Measurements from ENCODE around the gene CENPP. TPM values are rescaled to one million over a fixed set of nuclear protein-coding genes. Genes with fewer than 3 reads are reported as not detected.

Gene CENPP
- total RNA-seq, 2 experiments from 2014 or later: 26.5 to 27.0 TPM

DNA sequence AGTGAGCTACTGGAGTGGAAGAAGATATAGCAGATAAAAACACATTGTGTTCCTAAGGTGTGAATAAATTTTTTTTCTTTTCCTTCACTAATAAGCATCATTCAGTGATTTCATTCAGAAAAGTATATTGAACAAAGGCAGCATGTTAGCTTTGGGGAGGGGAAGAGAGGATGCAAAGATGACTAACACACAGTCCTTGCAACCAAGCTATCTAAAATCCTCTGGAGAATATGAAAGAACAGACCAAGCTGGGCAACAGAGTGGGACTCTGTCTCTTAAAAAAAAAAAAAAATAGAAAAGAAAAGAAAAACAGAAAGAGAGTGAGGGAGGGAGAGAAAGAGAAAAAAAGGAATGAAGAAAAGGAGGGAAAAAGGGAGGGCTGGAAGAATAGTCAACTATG, 120.8 kb downstream of the CENPP start:
- H3K4me3 Mint-ChIP-seq: no peak overlapping the region
- H3K27ac Mint-ChIP-seq: no peak overlapping the region
- H3K4me1 Mint-ChIP-seq: no peaks in the 10 kb centered on the region
- peaks cover 2% of the 10 kb centered on the region for H3K36me3 Mint-ChIP-seq
- H3K27me3 Mint-ChIP-seq: no peaks in the 10 kb centered on the region
- DNase-seq: no peak
- peaks cover 4% of the 10 kb centered on the region for H3K9me3 Mint-ChIP-seq

DNA sequence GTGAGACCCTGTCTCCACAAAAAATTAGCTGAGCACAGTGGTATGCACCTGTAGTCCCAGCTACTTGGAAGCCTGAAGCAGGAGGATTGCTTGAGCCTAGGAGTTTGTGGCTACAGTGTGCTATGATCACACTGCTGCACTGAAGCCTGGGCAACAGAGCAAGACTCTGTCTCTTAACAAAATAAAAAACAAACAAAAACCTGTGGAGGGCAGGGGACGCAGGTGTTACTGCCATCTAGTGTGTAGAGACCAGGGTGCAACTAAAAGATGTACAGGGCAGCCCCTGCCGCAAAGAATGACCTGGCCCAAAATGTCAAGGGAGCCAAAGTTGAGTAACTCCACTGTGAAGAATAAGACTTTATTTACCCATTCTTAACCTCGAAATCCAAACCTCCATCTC, 129.5 kb downstream of the CENPP start:
- H3K36me3 Mint-ChIP-seq: no peaks in the 10 kb centered on the region
- no peak overlapping the region for H3K4me3 Mint-ChIP-seq
- H3K27ac Mint-ChIP-seq: no peak overlapping the region
- no peaks in the 10 kb centered on the region for H3K4me1 Mint-ChIP-seq
- no peak for DNase-seq
- H3K27me3 Mint-ChIP-seq: no peaks in the 10 kb centered on the region
- H3K9me3 Mint-ChIP-seq: no peaks in the 10 kb centered on the region

GRCh38 chr9:92457576-92457975, 131.8 kb downstream of the CENPP start:
- no peak for DNase-seq
- H3K4me1 Mint-ChIP-seq: no peaks in the 10 kb centered on the region
- H3K4me3 Mint-ChIP-seq: no peak overlapping the region
- no peaks in the 10 kb centered on the region for H3K36me3 Mint-ChIP-seq
- H3K27ac Mint-ChIP-seq: no peak overlapping the region
- H3K9me3 Mint-ChIP-seq: no peaks in the 10 kb centered on the region
- H3K27me3 Mint-ChIP-seq: no peaks in the 10 kb centered on the region

GRCh38 chr9:92463387-92463786, 137.6 kb downstream of the CENPP start:
- H3K36me3 Mint-ChIP-seq: no peaks in the 10 kb centered on the region
- no peak overlapping the region for H3K4me3 Mint-ChIP-seq
- H3K27me3 Mint-ChIP-seq: no peaks in the 10 kb centered on the region
- no peaks in the 10 kb centered on the region for H3K4me1 Mint-ChIP-seq
- no peak for DNase-seq
- H3K27ac Mint-ChIP-seq: no peak overlapping the region
- no peaks in the 10 kb centered on the region for H3K9me3 Mint-ChIP-seq

DNA sequence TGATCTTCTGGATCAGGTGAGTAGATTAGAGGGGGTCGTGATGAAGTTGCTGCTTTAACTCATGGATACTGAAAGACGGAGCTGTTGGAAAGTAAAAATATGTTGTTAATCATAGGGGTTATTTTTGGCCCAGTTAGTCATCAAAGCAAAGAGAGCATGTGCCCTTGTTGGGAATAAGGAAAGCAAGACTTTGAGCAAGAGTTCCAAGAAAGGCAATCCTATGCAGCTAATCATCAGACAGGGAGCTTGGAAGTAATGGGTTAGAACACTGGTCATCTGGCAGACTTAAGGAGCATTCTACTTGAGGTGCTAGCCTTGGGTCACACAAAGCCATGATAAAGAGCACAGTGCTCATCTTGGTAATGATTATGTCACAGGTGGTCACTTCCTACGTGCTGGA, 138.2 kb downstream of the CENPP start:
- Mint-ChIP-seq H3K4me1 (no peaks in the 10 kb centered on the region), H3K9me3 (no peaks in the 10 kb centered on the region), H3K4me3 (no peak overlapping the region), H3K27me3 (no peaks in the 10 kb centered on the region), H3K27ac (no peak overlapping the region), H3K36me3 (no peaks in the 10 kb centered on the region)
- no peak for DNase-seq

DNA sequence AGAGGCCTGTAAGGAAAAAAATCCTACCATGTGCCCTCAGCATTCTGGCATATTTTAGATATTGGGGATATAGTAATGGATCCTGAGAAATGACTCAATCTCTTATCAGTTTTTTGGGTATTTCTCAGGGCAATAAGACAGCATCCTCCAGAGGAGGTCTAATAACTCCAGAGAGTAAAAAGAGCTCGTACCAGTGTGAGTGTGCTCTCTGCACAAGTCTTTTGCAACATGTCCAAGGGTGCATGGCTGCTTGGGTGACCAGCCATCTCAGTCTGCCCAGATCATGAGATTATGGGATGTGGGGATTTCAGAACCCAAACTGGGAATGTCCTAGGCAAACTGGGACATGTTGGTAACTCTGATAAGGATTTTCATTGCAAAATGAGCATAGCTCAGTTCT, 141.3 kb downstream of the CENPP start:
- no peaks in the 10 kb centered on the region for H3K9me3 Mint-ChIP-seq
- no peaks in the 10 kb centered on the region for H3K36me3 Mint-ChIP-seq
- no peak overlapping the region for H3K4me3 Mint-ChIP-seq
- no peak overlapping the region for H3K27ac Mint-ChIP-seq
- H3K27me3 Mint-ChIP-seq: no peaks in the 10 kb centered on the region
- no peak for DNase-seq
- H3K4me1 Mint-ChIP-seq: no peaks in the 10 kb centered on the region

- Mint-ChIP-seq H3K36me3 (no peaks in the 10 kb centered on the region), H3K27ac (no peak overlapping the region), H3K4me3 (no peak overlapping the region), H3K27me3 (no peaks in the 10 kb centered on the region), H3K9me3 (no peaks in the 10 kb centered on the region), H3K4me1 (no peaks in the 10 kb centered on the region)
- DNase-seq: no peak
These were observed 141.8 kb downstream of the CENPP start for GRCh38 chr9:92467511-92467910.

GRCh38 chr9:92468206-92468605, 142.5 kb downstream of the CENPP start:
- Mint-ChIP-seq H3K9me3 (no peaks in the 10 kb centered on the region), H3K4me1 (no peaks in the 10 kb centered on the region)
- no peak for DNase-seq

GRCh38 chr9:92474587-92474986, 148.8 kb downstream of the CENPP start:
- H3K27me3 Mint-ChIP-seq: no peaks in the 10 kb centered on the region
- no peaks in the 10 kb centered on the region for H3K9me3 Mint-ChIP-seq
- no peaks in the 10 kb centered on the region for H3K36me3 Mint-ChIP-seq
- no peak for DNase-seq
- no peaks in the 10 kb centered on the region for H3K4me1 Mint-ChIP-seq
- no peak overlapping the region for H3K27ac Mint-ChIP-seq
- no peak overlapping the region for H3K4me3 Mint-ChIP-seq

More at GRCh38 chr9:92468206-92468605, 142.5 kb downstream of the CENPP start:
- Mint-ChIP-seq H3K4me3 (no peak overlapping the region), H3K36me3 (no peaks in the 10 kb centered on the region), H3K27ac (no peak overlapping the region), H3K27me3 (no peaks in the 10 kb centered on the region)

GRCh38 chr9:92476962-92477361, 151.2 kb downstream of the CENPP start:
- Mint-ChIP-seq H3K36me3 (no peaks in the 10 kb centered on the region), H3K27me3 (no peaks in the 10 kb centered on the region), H3K4me1 (peaks cover 5% of the 10 kb centered on the region), H3K27ac (no peak overlapping the region), H3K9me3 (no peaks in the 10 kb centered on the region), H3K4me3 (no peak overlapping the region)
- DNase-seq: no peak

GRCh38 chr9:92478783-92479182, 153.0 kb downstream of the CENPP start:
- H3K36me3 Mint-ChIP-seq: no peaks in the 10 kb centered on the region
- no peaks in the 10 kb centered on the region for H3K27me3 Mint-ChIP-seq
- DNase-seq: no peak
- no peak overlapping the region for H3K27ac Mint-ChIP-seq
- peaks cover 5% of the 10 kb centered on the region for H3K4me1 Mint-ChIP-seq
- no peak overlapping the region for H3K4me3 Mint-ChIP-seq
- H3K9me3 Mint-ChIP-seq: no peaks in the 10 kb centered on the region

DNA sequence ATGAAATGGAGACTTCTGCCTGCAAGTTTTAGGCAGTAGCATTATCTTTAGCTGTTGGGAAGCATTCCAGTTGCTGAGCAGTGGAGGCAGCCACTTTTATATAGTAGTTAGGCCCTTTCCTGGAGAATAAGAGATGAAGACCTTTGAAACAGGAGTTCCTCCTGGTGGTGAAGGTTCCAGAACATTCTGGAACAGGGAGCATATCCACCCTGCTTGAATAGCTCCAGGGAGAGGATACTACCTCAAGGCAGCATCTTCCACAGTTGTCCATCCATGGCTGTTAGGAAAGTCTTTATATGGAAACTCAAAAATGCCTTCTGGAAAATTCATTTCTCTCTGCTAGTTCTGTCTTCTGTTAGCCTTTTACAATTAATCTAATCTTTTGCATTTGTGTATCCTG, 153.6 kb downstream of the CENPP start:
- H3K9me3 Mint-ChIP-seq: no peaks in the 10 kb centered on the region
- H3K4me1 Mint-ChIP-seq: peaks cover 5% of the 10 kb centered on the region
- no peak overlapping the region for H3K27ac Mint-ChIP-seq
- H3K27me3 Mint-ChIP-seq: no peaks in the 10 kb centered on the region
- DNase-seq: no peak
- H3K4me3 Mint-ChIP-seq: no peak overlapping the region
- no peaks in the 10 kb centered on the region for H3K36me3 Mint-ChIP-seq

DNA sequence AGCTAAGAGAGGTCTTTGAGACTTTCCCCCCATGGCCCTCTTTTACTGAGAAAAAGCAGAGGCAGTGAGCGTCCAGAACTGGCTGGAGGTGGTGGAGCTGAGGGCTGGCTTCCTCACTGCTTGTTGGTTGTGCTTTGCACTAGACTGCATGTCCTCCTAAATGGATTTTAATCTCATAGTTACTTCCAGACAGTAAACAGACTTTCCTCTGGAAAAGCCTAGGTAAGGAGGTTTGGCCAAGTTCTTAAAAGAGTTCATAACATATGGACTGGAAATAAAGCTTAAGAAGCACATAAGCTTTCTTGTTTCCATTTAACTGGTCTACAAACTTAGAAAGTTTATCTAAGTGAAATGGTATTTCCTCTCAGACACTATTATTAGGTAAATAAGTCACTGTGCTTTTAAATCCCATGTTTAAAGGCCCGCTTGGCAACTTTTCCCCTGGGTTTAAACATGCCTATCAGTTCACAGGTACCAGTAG, 154.6 kb downstream of the CENPP start:
- Mint-ChIP-seq H3K27me3 (no peaks in the 10 kb centered on the region), H3K9me3 (no peaks in the 10 kb centered on the region), H3K36me3 (no peaks in the 10 kb centered on the region), H3K4me1 (peaks cover 5% of the 10 kb centered on the region), H3K27ac (no peak overlapping the region), H3K4me3 (no peak overlapping the region)
- DNase-seq: no peak

DNA sequence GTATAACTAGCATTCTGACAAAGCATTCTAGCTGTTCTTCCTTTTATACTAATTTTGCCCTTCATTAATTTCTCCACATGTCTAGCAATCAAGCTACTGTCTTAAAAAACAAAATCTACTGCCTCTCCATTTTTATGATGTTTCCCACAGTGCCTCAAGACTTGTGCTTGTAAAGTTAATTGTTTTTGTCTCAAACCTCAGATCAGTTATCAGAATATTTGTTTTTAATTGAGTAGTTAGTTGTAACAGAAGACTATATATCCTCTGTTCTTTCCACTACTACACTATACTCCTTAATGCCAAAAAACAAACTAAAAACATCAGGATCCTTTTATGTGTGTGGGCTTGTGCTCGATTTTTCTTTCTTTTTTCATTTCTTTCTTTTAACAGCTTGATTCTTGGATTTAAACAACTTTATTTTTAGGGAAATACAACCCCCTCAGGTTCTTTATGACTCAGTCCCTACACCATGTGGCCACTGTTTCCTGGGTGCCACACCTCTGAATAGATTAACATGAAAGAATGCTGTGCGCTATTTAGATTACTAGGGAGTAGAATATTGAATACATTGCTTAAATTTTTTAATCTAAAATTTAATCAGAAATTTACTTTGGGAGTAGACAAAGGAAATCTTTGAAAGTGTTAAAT, 155.4 kb downstream of the CENPP start:
- Mint-ChIP-seq H3K36me3 (no peaks in the 10 kb centered on the region), H3K27me3 (no peaks in the 10 kb centered on the region), H3K4me1 (peaks cover 5% of the 10 kb centered on the region), H3K27ac (no peak overlapping the region), H3K9me3 (no peaks in the 10 kb centered on the region), H3K4me3 (no peak overlapping the region)
- no peak for DNase-seq

GRCh38 chr9:92482329-92482728, 156.6 kb downstream of the CENPP start, which contains the start of gene ASPN:
Gene ASPN (minus strand): TSS chr9:92482506.
- no peaks in the 10 kb centered on the region for H3K9me3 Mint-ChIP-seq
- no peaks in the 10 kb centered on the region for H3K27me3 Mint-ChIP-seq
- no peak within 1 kb of the TSS for H3K27ac Mint-ChIP-seq
- no peak for DNase-seq
- H3K4me3 Mint-ChIP-seq: no peak within 1 kb of the TSS
- H3K36me3 Mint-ChIP-seq: no peaks in the 10 kb centered on the region
- H3K4me1 Mint-ChIP-seq: peaks cover 5% of the 10 kb centered on the region

DNA sequence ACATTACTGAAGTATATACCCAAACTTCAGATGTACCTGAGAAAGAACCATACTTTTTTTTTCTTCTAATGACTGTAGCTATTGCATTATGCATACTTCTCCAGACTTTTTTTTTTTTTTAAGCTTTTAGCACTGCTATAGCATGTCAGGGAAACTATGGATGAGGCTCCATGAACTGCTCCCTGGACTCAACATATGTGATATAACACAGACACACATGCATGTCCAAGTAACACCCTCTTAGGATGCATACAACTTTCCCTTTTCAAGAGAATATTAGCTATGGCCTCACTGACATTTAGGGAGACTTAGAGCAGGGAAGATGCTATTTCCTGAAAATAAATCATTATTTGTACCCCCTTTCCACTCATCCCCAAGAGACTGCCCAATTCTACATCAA, 157.1 kb downstream of the CENPP start:
- H3K36me3 Mint-ChIP-seq: no peaks in the 10 kb centered on the region
- no peaks in the 10 kb centered on the region for H3K9me3 Mint-ChIP-seq
- H3K4me3 Mint-ChIP-seq: no peak overlapping the region
- H3K4me1 Mint-ChIP-seq: peaks cover 5% of the 10 kb centered on the region
- H3K27me3 Mint-ChIP-seq: no peaks in the 10 kb centered on the region
- no peak overlapping the region for H3K27ac Mint-ChIP-seq
- no peak for DNase-seq
